Measurements from ENCODE around the gene TMEM181.

DNA sequence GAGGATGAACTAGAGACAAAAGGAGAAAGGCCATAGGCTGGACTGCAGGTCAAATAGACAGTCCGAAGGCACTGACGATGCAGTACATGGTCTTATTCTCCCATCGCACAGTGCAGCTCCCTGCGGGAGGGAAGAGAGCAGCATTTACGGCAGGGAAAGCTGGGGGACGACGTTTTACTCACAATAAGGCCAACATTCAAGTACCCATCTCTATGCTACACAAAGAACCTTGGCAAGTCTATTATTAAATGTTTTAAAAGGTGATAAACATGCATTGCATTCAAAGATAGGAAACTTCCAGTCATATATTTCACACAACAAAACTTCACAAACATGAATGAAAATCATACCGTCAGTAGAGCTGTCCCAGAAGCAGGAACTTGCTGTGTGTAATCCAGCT, 76.9 kb downstream of the TMEM181 start:
- TF ChIP-seq, protein P1, sequence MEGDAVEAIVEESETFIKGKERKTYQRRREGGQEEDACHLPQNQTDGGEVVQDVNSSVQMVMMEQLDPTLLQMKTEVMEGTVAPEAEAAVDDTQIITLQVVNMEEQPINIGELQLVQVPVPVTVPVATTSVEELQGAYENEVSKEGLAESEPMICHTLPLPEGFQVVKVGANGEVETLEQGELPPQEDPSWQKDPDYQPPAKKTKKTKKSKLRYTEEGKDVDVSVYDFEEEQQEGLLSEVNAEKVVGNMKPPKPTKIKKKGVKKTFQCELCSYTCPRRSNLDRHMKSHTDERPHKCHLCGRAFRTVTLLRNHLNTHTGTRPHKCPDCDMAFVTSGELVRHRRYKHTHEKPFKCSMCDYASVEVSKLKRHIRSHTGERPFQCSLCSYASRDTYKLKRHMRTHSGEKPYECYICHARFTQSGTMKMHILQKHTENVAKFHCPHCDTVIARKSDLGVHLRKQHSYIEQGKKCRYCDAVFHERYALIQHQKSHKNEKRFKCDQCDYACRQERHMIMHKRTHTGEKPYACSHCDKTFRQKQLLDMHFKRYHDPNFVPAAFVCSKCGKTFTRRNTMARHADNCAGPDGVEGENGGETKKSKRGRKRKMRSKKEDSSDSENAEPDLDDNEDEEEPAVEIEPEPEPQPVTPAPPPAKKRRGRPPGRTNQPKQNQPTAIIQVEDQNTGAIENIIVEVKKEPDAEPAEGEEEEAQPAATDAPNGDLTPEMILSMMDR (IDR thresholded peaks at IDR 0.05): no peak
- no peak for TF ChIP-seq POLR2A (IDR thresholded peaks at IDR 0.05)

Measured in breast epithelium (tissue), 3 donors.